A673 (cell line): ENCODE results near the gene FHIT. TPM values are rescaled to one million over a fixed set of nuclear protein-coding genes. Genes with fewer than 3 reads are reported as not detected.

ENCODE experiments used
- BruUV-seq: library from RNA; stranded (reverse); fragments of 400-500 nt; replicated peaks from 2 replicates; lab custom pipeline; 2021; lab: Mats Ljungman, UMichigan
- CTCF ChIA-PET: fragments of 300-600 bp; sonication (Branson Sonifier 250); formaldehyde crosslinking; loops from one replicate; lab custom pipeline; 2022; ENCODE audit warnings: antibody characterized with exemption; lab: Charles Lee
- POLR2A ChIA-PET: fragments of 300-600 bp; sonication (Branson Sonifier 250); formaldehyde crosslinking; loops from one replicate; lab custom pipeline; 2022; ENCODE audit warnings: antibody characterized with exemption; ENCODE audit not compliant: low non-redundant PET; lab: Charles Lee
- DNase-seq: peaks from one replicate; pipeline ENCODE4 v3.0.0-alpha.2; 2015; ENCODE audit warnings: low spot score
- H3K27ac ChIP-seq: fragments of 200-600 bp; sonication (generic); 2 replicates; pipeline ENCODE4 v1.5.1; 2016; ENCODE audit warnings: mixed run types, low read depth, mild to moderate bottlenecking, mixed read lengths, antibody characterized with exemption, low read length; ENCODE audit not compliant: poor library complexity, severe bottlenecking
- H3K27me3 ChIP-seq: fragments of 200-600 bp; sonication (generic); replicated peaks from 2 replicates; pipeline ENCODE4 v1.6.1; 2017; ENCODE audit warnings: mixed run types, low read depth, mild to moderate bottlenecking, mixed read lengths, antibody characterized with exemption, low read length; ENCODE audit not compliant: insufficient read depth, poor library complexity
- H3K36me3 ChIP-seq: fragments of 200-600 bp; sonication (generic); 2 replicates; pipeline ENCODE4 v1.6.1; 2016; ENCODE audit warnings: mixed run types, mild to moderate bottlenecking, mixed read lengths, antibody characterized with exemption, low read length; ENCODE audit not compliant: insufficient read depth, poor library complexity, severe bottlenecking
- H3K4me1 ChIP-seq: fragments of 200-600 bp; sonication (generic); 2 replicates; pipeline ENCODE4 v1.6.1; 2017; ENCODE audit warnings: mixed run types, mild to moderate bottlenecking, mixed read lengths, antibody characterized with exemption, low read length; ENCODE audit not compliant: insufficient read depth, poor library complexity, severe bottlenecking
- H3K4me3 ChIP-seq: fragments of 200-600 bp; sonication (generic); 2 replicates; pipeline ENCODE4 v1.5.1; 2016; ENCODE audit warnings: low read depth, mixed run types, mild to moderate bottlenecking, mixed read lengths, low read length; ENCODE audit not compliant: poor library complexity, severe bottlenecking
- H3K9me3 ChIP-seq: fragments of 200-600 bp; sonication (generic); 2 replicates; pipeline ENCODE4 v1.6.1; 2016; ENCODE audit warnings: mixed run types, low read depth, mild to moderate bottlenecking, mixed read lengths, antibody characterized with exemption, low read length; ENCODE audit not compliant: poor library complexity, severe bottlenecking
- CTCF ChIP-seq: fragments of 300-800, 200-600 bp; sonication (generic); conservative IDR thresholded peaks from 2 replicates; pipeline ENCODE4 v1.5.1; 2017; ENCODE audit warnings: low read depth, mild to moderate bottlenecking, antibody characterized with exemption, low read length, moderate library complexity, mixed read lengths
- EZH2 ChIP-seq: fragments of 200-600 bp; sonication (generic); IDR thresholded peaks from 2 replicates; pipeline ENCODE4 v1.6.1; 2017; ENCODE audit warnings: borderline replicate concordance, low read depth, mild to moderate bottlenecking, mixed read lengths, antibody characterized with exemption, low read length; ENCODE audit not compliant: poor library complexity, severe bottlenecking
- intact Hi-C: fragments of 100-400 bp; cut with micrococcal nuclease; formaldehyde crosslinking; loops from one replicate; pipeline ENCODE4 v1.10.0; 2022; ENCODE audit not compliant: unreplicated experiment
- total RNA-seq: library from RNA; stranded (reverse); gene quantifications from 2 replicates; pipeline ENCODE4 v1.2.3, GENCODE V29; 2021

Gene FHIT
- total RNA-seq, 1 experiment from 2014 or later = not detected

- Histone ChIP-seq H3K27ac (no peak overlapping the region), H3K9me3 (no peaks in the 10 kb centered on the region), H3K27me3 (no peaks in the 10 kb centered on the region), H3K36me3 (no peaks in the 10 kb centered on the region), H3K4me1 (no peaks in the 10 kb centered on the region), H3K4me3 (no peak overlapping the region)
- intact Hi-C loops = no loop called here
- no TSS peak for BruUV-seq
- CTCF ChIA-PET = no interaction called here
- DNase-seq = no peak
- TF ChIP-seq CTCF = no peak
- no peak for TF ChIP-seq EZH2
- POLR2A ChIA-PET = no interaction called here
These were observed 1226.9 kb downstream of the FHIT start for GRCh38 chr3:60024400-60024799.

- H3K4me3 ChIP-seq = no peak overlapping the region
- DNase-seq = no peak
- H3K9me3 ChIP-seq = no peaks in the 10 kb centered on the region
- H3K27me3 ChIP-seq = no peaks in the 10 kb centered on the region
- no peak overlapping the region for H3K27ac ChIP-seq
- intact Hi-C loops = no loop called here
- POLR2A ChIA-PET = no interaction called here
- H3K4me1 ChIP-seq = no peaks in the 10 kb centered on the region
- CTCF ChIA-PET = no interaction called here
- H3K36me3 ChIP-seq = no peaks in the 10 kb centered on the region
- TF ChIP-seq CTCF (no peak), EZH2 (no peak)
- BruUV-seq = no TSS peak
These were observed 1228.1 kb downstream of the FHIT start for GRCh38 chr3:60023189-60023588.

GRCh38 chr3:60017631-60018030 is 1233.6 kb downstream of the FHIT start:
- intact Hi-C loops = no loop called here
- no peaks in the 10 kb centered on the region for H3K36me3 ChIP-seq
- H3K4me3 ChIP-seq = no peak overlapping the region
- BruUV-seq = no TSS peak
- POLR2A ChIA-PET = no interaction called here
- no peaks in the 10 kb centered on the region for H3K9me3 ChIP-seq
- H3K4me1 ChIP-seq = no peaks in the 10 kb centered on the region
- no peaks in the 10 kb centered on the region for H3K27me3 ChIP-seq
- no peak for DNase-seq
- CTCF ChIA-PET = no interaction called here
- TF ChIP-seq CTCF (no peak), EZH2 (no peak)
- H3K27ac ChIP-seq = no peak overlapping the region
